HPDE6-E6E7 (cell line): ENCODE measurements around the gene CD19.
A peak's percentile ranks its signal among the peaks of the same experiment; 100 is the strongest.
"Not testable (repeated sequence)": the region's sequence is repeated elsewhere in the genome, so short reads cannot be mapped to it uniquely, and the experiment has no call there.

Source experiments
- DNase-seq: peaks from one replicate; pipeline ENCODE4 v3.0.0; 2011; ENCODE audit warnings: missing footprints; ENCODE audit errors: extremely low spot score

CD19 gene

DNA sequence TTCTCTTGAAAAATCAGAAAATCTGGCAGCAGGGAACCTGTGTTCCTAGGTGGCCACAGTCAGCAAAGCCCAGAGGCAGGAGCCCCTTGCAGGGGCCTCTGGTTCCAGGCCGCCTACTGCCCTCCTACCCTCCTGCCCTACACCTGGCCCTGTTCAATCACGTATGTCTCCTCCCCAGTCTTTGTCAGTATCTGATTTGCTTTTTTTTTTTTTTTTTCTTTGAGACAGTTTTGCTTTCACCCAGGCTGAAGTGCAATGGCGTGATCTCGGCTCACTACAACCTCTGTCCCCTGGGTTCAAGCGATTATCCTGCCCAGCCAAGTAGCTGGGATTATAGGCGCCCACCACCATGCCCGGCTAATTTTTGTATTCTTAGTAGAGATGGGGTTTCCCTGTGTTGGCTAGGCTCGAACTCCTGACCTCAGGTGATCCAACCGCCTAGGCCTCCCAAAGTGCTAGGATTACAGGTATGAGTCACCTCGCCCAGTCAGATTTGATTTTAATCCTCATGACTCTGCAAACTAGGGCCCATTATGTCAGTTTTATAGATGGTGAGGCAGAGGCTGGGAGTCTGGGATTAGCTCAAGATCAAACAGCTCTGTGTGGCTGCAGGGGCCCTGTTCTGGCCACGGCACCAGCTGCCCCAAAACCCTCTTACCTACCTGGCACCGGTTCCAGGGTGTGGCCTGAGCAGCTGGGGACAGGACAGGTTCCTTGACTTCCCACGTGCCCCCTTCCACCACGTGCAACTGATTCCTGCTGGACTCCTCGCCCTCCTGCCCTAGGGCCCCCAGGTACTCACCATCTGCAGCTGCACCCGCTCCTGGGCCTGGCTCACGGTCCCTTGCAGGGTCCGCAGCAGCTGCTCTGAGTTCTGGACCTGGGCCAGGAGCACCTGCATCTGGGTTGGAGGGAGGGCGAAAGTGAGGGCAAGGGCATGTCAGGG, 21.4 kb upstream of the CD19 start:
- DNase-seq: peak; percentile 37

DNA sequence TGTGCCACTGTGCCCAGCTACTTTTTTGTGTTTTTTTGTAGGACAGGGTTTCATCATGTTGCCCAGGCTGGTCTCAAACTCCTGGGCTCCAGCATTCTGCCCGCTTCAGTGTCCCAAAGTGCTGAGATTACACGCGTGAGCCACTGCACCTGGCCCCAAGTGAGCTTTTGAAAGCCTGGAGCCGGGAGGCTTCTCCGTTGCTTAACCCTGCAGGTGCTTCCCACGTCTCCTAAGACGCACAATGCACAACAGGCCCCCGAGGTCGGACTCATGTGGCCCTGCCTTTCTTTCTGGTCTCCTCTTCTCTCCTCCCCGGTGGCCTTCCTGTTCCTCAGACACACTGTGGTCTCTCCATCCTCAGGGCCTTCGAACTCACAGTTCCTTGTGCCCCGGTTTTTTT, 19.2 kb upstream of the CD19 start:
- no peak for DNase-seq

- no peak for DNase-seq
Observed at GRCh38 chr16:28913946-28914724, 17.6 kb upstream of the CD19 start.

DNA sequence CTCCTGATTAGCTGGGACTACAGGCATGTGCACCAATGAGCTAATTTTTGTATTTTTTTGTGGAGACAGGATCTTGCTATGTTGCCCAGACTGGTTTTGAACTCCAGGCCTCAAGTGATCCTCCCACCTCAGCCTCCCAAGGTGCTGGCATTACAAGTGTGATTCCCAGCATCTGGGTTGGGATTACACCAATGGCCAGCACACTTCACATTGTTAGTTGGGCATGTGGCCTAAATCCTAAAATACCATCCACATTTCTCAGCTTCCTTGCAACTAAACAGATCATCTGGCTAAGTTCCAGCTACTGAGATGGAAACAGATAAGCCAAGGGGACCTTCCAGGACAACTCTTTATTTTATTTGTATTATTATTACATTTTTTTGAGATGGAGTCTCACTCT, 16.6 kb upstream of the CD19 start:
- DNase-seq: no peak

GRCh38 chr16:28917095-28917494, 14.7 kb upstream of the CD19 start:
- no peak for DNase-seq

GRCh38 chr16:28918698-28919097, 13.1 kb upstream of the CD19 start:
- DNase-seq: no peak

DNA sequence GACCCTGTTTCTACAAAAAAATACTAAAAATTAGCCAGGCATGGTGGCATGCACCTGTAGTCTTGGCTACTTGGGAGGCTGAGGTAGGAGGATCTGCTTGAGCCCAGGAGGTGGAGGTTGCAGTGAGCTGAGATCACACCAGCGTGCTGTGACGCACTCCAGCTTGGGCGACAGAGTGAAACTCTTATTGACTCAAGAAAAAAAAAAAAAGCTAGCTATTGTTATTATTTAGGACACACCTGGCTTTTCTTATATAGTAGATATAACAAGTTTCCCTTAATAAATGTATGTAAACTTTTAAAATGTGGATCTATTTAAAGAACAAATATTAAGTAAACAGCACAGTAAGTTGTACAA, 8.6 kb upstream of the CD19 start:
- DNase-seq: no peak

- no peak for DNase-seq
Observed at GRCh38 chr16:28923652-28924398, 7.9 kb upstream of the CD19 start.

GRCh38 chr16:28924399-28924761, 7.4 kb upstream of the CD19 start:
- DNase-seq: no peak

DNA sequence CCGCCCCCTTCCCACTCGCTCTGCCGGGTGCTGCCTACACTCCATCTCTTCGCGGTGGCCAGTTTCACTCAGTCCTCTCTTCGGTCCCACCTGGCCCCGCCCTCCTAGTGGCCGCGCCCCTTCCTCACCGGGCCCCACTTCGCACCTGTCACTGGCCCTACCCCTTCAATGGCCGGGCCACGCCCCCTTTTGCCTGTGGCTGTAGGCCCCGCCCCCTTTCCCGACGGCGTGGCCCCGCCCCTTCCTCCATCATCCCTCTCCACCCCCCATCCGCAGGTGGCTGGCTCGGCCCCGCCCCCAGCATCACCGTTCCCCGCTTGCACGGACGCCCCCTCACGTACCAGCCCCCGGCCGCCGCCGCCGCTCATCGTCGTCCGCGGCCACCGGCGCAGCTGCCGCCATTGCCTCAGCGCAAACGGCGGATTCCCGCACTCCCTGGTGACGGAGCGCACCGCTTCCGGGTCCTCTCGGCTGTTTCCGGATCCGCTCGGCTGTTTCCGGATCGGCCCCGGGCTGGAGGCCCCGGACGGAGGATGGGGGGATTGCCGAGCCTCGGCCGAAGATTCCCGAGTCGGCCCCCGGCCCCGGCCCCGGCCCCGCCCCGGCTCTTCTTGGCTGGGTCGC, 6.9 kb upstream of the CD19 start, which contains the start of gene RABEP2:
Gene RABEP2 (minus strand): TSS at position 477 of the 624 bp plus-strand sequence. CDS start 75 bp downstream, at position 402.
- DNase-seq: peak; percentile 97

DNA sequence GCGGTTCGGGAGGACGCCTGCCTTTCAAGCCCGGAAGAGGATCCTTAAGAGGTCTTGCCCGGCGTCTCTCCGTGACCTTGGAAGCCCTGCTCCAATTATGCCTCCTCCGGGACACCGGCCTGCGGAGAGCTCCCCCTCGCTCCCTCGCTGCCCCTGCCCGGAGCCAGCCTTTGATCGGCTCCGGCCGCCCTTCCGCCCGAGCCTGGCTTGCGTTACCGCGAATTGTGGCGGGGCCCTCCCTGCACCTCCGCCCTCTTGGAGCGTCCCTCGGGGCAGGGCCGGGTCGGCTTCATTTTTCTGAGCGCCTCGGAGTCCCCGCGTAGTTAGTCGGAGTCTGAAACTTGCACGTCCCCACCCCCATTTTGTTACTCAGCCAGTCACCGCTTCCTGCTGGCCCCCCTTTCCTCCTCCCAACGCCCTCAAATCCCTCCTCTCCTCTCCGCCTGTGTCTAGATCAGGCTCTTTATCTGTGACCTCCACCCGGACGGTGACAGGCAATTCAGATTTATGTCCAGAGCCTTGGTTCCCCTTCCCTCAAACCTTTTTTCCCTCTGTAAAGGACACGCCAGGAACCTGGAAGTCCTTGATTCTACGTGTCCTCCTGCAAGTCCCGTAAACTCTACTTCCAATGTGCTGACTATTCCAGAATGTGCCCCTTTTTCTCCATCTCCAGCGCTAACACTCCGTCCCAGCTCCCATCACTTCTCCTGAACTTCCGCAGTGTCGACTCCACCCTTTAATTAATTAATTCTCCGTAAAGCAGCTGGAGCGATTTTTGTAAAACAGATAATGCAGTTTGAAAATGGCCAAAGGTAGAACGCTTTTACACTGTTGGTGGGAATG, 6.2 kb upstream of the CD19 start:
- peak; percentile 54 for DNase-seq

- DNase-seq: not testable (repeated sequence)
Observed at GRCh38 chr16:28926284-28926683, 5.5 kb upstream of the CD19 start.

- no peak for DNase-seq
Observed at GRCh38 chr16:28927815-28928214, 4.0 kb upstream of the CD19 start.

DNA sequence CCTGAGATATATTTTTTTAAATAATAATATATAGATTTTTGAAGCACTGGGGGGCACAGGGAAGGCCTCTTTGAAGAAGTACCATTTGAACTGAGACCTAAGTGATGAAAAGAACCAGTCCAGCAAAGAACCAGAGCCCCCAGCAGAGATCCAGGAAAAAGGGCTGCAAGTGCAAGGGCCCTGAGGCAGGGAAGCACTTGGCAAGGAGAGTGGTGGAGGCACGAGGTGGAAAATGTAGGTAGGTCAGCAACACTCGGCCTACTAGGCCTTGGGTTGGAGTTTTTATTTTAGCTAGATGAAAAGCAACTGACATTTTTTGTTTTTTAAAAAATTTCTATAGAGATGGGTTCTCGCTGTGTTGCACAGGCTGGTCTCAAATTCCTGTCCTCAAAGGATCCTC, 1.6 kb upstream of the CD19 start:
- DNase-seq: no peak

GRCh38 chr16:28930652-28931051, 1.1 kb upstream of the CD19 start:
- DNase-seq: no peak

- no peak for DNase-seq
Observed at GRCh38 chr16:28932339-28933141, 769 bp downstream of the CD19 start.

GRCh38 chr16:28933171-28933570, 1.4 kb downstream of the CD19 start:
- no peak for DNase-seq

DNA sequence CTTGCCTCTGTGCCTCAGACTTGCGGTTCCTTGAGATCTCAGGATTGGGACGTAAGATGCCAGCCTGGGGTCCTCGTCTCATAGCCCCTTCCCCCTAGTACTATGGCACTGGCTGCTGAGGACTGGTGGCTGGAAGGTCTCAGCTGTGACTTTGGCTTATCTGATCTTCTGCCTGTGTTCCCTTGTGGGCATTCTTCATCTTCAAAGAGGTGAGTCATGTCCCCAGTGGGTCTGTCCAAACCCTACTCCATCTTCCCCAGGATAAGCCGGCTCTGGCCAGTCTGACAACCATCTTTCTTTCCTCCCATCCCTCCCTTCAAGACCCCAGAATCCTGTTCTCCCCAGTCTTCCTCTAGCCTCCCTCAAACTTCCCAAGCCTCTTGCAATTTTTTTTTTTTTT, 3.6 kb downstream of the CD19 start:
- DNase-seq: no peak

DNA sequence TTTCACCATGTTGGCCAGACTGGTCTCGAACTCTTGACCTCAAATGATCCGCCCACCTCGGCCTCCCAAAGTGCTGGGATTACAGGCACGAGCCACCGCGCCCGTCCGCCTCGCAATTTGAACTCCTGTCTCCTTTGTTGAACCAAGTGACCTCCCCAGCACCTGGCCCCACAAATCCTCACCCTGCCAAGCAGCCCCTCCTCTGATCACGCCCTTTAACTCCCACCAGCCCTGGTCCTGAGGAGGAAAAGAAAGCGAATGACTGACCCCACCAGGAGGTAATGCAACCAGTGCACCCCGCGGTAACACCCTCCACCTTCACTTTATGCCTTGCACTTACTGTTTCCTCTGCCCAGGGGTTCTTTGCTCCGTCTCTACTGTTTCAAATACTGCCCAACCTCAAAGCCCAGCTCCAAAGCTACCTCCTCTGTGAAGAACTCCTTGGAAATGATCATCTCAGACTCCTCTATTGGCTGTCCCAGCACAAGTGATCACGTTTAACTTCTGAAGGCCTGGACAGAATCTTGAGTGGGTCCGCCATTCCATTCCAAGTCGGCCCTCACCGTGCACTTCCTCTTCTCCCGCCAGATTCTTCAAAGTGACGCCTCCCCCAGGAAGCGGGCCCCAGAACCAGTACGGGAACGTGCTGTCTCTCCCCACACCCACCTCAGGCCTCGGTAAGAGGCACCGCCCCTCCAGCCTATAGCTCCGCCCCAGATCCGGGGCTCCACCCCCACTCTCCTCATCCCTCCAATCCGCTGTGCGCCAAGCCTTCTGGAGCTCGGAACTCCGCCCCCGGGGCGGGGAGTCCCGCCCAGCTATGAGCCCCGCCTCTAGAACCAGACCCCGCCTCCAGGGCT, 4.4 kb downstream of the CD19 start:
- DNase-seq: no peak
